GM23338 (cell line): ENCODE results near the gene APAF1. TPM values are rescaled to one million over a fixed set of nuclear protein-coding genes. Genes with fewer than 3 reads are reported as not detected.

Source experiments
- ATAC-seq: fragments of 200-7000 bp; cut with Tn5 transposase; 3 replicates; pipeline ENCODE4 v1.9.1; 2020
- DNase-seq: peaks from one replicate; pipeline ENCODE4 v3.0.0-alpha.2; 2015; ENCODE audit warnings: low spot score
- H2AFZ ChIP-seq: fragments of 200-600 bp; sonication (generic); 2 replicates; pipeline ENCODE4 v1.8.0; 2016; ENCODE audit warnings: antibody characterized with exemption, mild to moderate bottlenecking, moderate library complexity
- H3F3A ChIP-seq: fragments of 200-600 bp; sonication (generic); replicated peaks from 2 replicates; pipeline ENCODE4 v1.8.0; 2017; ENCODE audit warnings: antibody characterized with exemption, mixed run types, low read depth
- H3K27ac ChIP-seq: fragments of 200-600 bp; sonication (generic); 2 replicates; pipeline ENCODE4 v1.6.1; 2016; ENCODE audit warnings: low read depth
- H3K27me3 ChIP-seq: fragments of 200-600 bp; sonication (generic); 2 replicates; pipeline ENCODE4 v1.8.0; 2016; ENCODE audit warnings: mild to moderate bottlenecking, mixed run types, moderate library complexity; ENCODE audit not compliant: insufficient read depth
- H3K36me3 ChIP-seq: fragments of 200-600 bp; sonication (generic); 2 replicates; pipeline ENCODE4 v1.8.0; 2016; ENCODE audit warnings: mild to moderate bottlenecking; ENCODE audit not compliant: insufficient read depth
- H3K4me1 ChIP-seq: fragments of 200-600 bp; sonication (generic); 2 replicates; pipeline ENCODE4 v1.8.0; 2016; ENCODE audit warnings: mild to moderate bottlenecking, moderate library complexity; ENCODE audit not compliant: insufficient read depth
- H3K4me2 ChIP-seq: fragments of 200-600 bp; sonication (generic); 2 replicates; pipeline ENCODE4 v1.7.1; 2017; ENCODE audit warnings: mixed run types
- H3K4me3 ChIP-seq: fragments of 200-600 bp; sonication (generic); 2 replicates; pipeline ENCODE4 v1.6.1; 2016; ENCODE audit warnings: mixed run types
- H3K79me2 ChIP-seq: fragments of 200-600 bp; sonication (generic); replicated peaks from 2 replicates; pipeline ENCODE4 v1.8.0; 2017; ENCODE audit warnings: mild to moderate bottlenecking; ENCODE audit not compliant: insufficient read depth
- H3K9me2 ChIP-seq: fragments of 200-600 bp; sonication (generic); 2 replicates; pipeline ENCODE4 v1.8.0; 2017; ENCODE audit not compliant: insufficient read depth
- H4K20me1 ChIP-seq: fragments of 200-600 bp; sonication (generic); replicated peaks from 2 replicates; pipeline ENCODE4 v1.8.0; 2017; ENCODE audit warnings: mild to moderate bottlenecking; ENCODE audit not compliant: insufficient read depth
- H3K27ac Mint-ChIP-seq: 2 replicates; pipeline ENCODE4 v1.8.0; 2020; ENCODE audit warnings: inconsistent platforms, mild to moderate bottlenecking, moderate library complexity, mixed read lengths
- H3K27me3 Mint-ChIP-seq: 3 replicates; pipeline ENCODE4 v1.8.0; 2022; ENCODE audit warnings: low read depth, mild to moderate bottlenecking, moderate library complexity, mixed read lengths, inconsistent platforms; ENCODE audit not compliant: insufficient read depth, poor library complexity
- H3K36me3 Mint-ChIP-seq: 3 replicates; pipeline ENCODE4 v1.8.0; 2021; ENCODE audit warnings: low read depth, mild to moderate bottlenecking, inconsistent platforms, moderate library complexity, mixed read lengths
- H3K4me1 Mint-ChIP-seq: 3 replicates; pipeline ENCODE4 v1.8.0; 2020; ENCODE audit warnings: mild to moderate bottlenecking, inconsistent platforms, mixed read lengths
- H3K4me3 Mint-ChIP-seq: 3 replicates; pipeline ENCODE4 v1.8.0; 2021; ENCODE audit warnings: moderate library complexity, mild to moderate bottlenecking, inconsistent platforms, mixed read lengths
- H3K9me3 Mint-ChIP-seq: 3 replicates; pipeline ENCODE4 v1.8.0; 2020; ENCODE audit warnings: moderate library complexity, mild to moderate bottlenecking, inconsistent platforms, mixed read lengths
- CREB1 ChIP-seq: fragments of 250-450 bp; sonication (Bioruptor Pico); IDR thresholded peaks from 2 replicates; pipeline ENCODE4 v1.5.0; 2020; ENCODE audit warnings: low read depth, mild to moderate bottlenecking, moderate library complexity
- CTCF ChIP-seq, 2 experiments: fragments of 200-600 bp in 1 of 2; sonication (generic) in 1 of 2; conservative IDR thresholded peaks; 2 replicates each; pipeline versions ENCODE4 v1.5.1 to v1.6.1; 2016 to 2017; ENCODE audit warnings: antibody characterized with exemption in 2 of 2, low read depth in 2 of 2, mild to moderate bottlenecking in 2 of 2, moderate library complexity in 1 of 2
- ETS1 ChIP-seq: IDR thresholded peaks from 2 replicates; pipeline ENCODE4 v1.6.1; 2016; ENCODE audit warnings: antibody characterized with exemption
- EZH2 ChIP-seq: fragments of 200-600 bp; sonication (generic); IDR thresholded peaks from one replicate; pipeline ENCODE4 v1.8.0; 2017; ENCODE audit warnings: antibody characterized with exemption, mild to moderate bottlenecking, low read depth; ENCODE audit not compliant: unreplicated experiment
- EZH2phosphoT487 ChIP-seq: fragments of 200-600 bp; sonication (generic); IDR thresholded peaks from one replicate; pipeline ENCODE4 v1.8.1; 2018; ENCODE audit warnings: antibody characterized with exemption; ENCODE audit not compliant: unreplicated experiment
- JUNB ChIP-seq: IDR thresholded peaks from one replicate; pipeline ENCODE4 v1.6.1; 2016; ENCODE audit warnings: antibody characterized with exemption; ENCODE audit not compliant: unreplicated experiment
- NANOG ChIP-seq: IDR thresholded peaks from 2 replicates; pipeline ENCODE4 v1.6.1; 2016; ENCODE audit warnings: antibody characterized with exemption, borderline replicate concordance
- POLR2AphosphoS5 ChIP-seq: IDR thresholded peaks from 2 replicates; pipeline ENCODE4 v1.6.1; 2016; ENCODE audit warnings: antibody characterized with exemption, low read depth
- STAT1 ChIP-seq: IDR thresholded peaks from one replicate; pipeline ENCODE4 v1.6.1; 2016; ENCODE audit warnings: antibody characterized with exemption; ENCODE audit not compliant: unreplicated experiment
- ZNF114 ChIP-seq: fragments of 250-450 bp; sonication (Bioruptor Pico); IDR thresholded peaks from 2 replicates; pipeline ENCODE4 v1.5.0; 2020; ENCODE audit warnings: mild to moderate bottlenecking, moderate library complexity
- ZNF331 ChIP-seq: fragments of 250-450 bp; sonication (Bioruptor Pico); IDR thresholded peaks from 2 replicates; pipeline ENCODE4 v1.5.0; 2020; ENCODE audit warnings: low read depth, mild to moderate bottlenecking, moderate library complexity
- ZNF462 ChIP-seq: fragments of 250-450 bp; sonication (Bioruptor Pico); IDR thresholded peaks from 2 replicates; pipeline ENCODE4 v1.5.0; 2020; ENCODE audit warnings: mild to moderate bottlenecking, moderate library complexity
- polyA plus RNA-seq: library from polyadenylated mRNA; unstranded; fragments of >200 nt; fragmentation: Nextera tagmentation; extraction: Ambion mirVana; gene quantifications from 2 replicates; pipeline ENCODE4 v1.2.1, GENCODE V29; 2016
- total RNA-seq: library from RNA; depleted of rRNA; stranded (reverse); fragments of >200 nt; shearing (Covaris generic); gene quantifications from 2 replicates; pipeline ENCODE4 v1.2.3, GENCODE V29; 2014
- TF ChIP-seq, protein P1 (sequence below): IDR thresholded peaks from one replicate; pipeline ENCODE4 v1.6.1; 2018; ENCODE audit warnings: antibody characterized with exemption; ENCODE audit not compliant: unreplicated experiment

The APAF1 gene
- total and polyA plus RNA-seq, 2 experiments from 2014 or later = 12.0 to 31.2 TPM

DNA sequence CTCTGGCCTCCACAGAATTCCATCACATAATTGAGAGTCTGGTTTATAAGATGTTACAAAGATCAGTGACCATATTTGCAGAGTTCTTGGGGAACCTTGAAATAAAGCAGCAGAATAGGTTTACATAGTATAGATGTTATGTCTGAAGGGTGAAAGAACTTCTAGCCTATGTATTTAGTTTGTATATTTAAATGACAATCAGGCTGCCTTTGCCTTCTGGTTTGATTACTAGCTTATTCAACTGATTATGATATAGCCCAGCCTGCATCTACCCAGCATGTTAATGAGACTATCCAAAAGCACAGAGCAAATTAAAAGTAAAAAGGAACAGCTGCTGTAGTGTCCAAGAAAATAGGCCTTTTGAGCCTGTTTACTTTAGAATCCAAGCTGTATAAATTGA lies 85.3 kb downstream of the APAF1 start:
- Mint-ChIP-seq H3K27ac (no peak overlapping the region), H3K27me3 (no peaks in the 10 kb centered on the region), H3K4me3 (no peak overlapping the region), H3K36me3 (peaks cover 3% of the 10 kb centered on the region; the same call in 2 of the 3 replicates), H3K9me3 (no peaks in the 10 kb centered on the region), H3K4me1 (no peaks in the 10 kb centered on the region)
- H4K20me1 ChIP-seq = no peaks in the 10 kb centered on the region
- H3K4me2 ChIP-seq = no peak overlapping the region
- H3K4me3 ChIP-seq = no peak overlapping the region
- DNase-seq (no peak), ATAC-seq (no peak)
- no peaks in the 10 kb centered on the region for H3K9me2 ChIP-seq
- H2AFZ ChIP-seq = no peak overlapping the region
- no peaks in the 10 kb centered on the region; the same call in 1 of the 2 replicates for H3K36me3 ChIP-seq
- no peaks in the 10 kb centered on the region for H3K27me3 ChIP-seq
- H3F3A ChIP-seq = no peaks in the 10 kb centered on the region
- H3K79me2 ChIP-seq = no peaks in the 10 kb centered on the region
- TF ChIP-seq CTCF (conservative IDR thresholded peaks at IDR 0.05; ENCODE audit: low read depth in 2 of 2) = no peak
- TF ChIP-seq EZH2phosphoT487 = no peak
- TF ChIP-seq JUNB = no peak
- no peak for TF ChIP-seq EZH2
- no peak for TF ChIP-seq CREB1 (CRISPR knock-in tag)
- TF ChIP-seq ZNF114 (CRISPR knock-in tag) = no peak
- no peak for TF ChIP-seq NANOG
- TF ChIP-seq POLR2AphosphoS5 = no peak
- TF ChIP-seq ETS1 = no peak
- TF ChIP-seq STAT1 = no peak
- TF ChIP-seq ZNF462 (CRISPR knock-in tag) = no peak
- TF ChIP-seq, protein P1, sequence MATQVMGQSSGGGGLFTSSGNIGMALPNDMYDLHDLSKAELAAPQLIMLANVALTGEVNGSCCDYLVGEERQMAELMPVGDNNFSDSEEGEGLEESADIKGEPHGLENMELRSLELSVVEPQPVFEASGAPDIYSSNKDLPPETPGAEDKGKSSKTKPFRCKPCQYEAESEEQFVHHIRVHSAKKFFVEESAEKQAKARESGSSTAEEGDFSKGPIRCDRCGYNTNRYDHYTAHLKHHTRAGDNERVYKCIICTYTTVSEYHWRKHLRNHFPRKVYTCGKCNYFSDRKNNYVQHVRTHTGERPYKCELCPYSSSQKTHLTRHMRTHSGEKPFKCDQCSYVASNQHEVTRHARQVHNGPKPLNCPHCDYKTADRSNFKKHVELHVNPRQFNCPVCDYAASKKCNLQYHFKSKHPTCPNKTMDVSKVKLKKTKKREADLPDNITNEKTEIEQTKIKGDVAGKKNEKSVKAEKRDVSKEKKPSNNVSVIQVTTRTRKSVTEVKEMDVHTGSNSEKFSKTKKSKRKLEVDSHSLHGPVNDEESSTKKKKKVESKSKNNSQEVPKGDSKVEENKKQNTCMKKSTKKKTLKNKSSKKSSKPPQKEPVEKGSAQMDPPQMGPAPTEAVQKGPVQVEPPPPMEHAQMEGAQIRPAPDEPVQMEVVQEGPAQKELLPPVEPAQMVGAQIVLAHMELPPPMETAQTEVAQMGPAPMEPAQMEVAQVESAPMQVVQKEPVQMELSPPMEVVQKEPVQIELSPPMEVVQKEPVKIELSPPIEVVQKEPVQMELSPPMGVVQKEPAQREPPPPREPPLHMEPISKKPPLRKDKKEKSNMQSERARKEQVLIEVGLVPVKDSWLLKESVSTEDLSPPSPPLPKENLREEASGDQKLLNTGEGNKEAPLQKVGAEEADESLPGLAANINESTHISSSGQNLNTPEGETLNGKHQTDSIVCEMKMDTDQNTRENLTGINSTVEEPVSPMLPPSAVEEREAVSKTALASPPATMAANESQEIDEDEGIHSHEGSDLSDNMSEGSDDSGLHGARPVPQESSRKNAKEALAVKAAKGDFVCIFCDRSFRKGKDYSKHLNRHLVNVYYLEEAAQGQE = no peak
- no peak for TF ChIP-seq ZNF331
- H3K4me1 ChIP-seq = no peaks in the 10 kb centered on the region
- H3K27ac ChIP-seq = no peak overlapping the region
